ENCODE measurements around the gene MAML2. TPM values are rescaled to one million over a fixed set of nuclear protein-coding genes. Genes with fewer than 3 reads are reported as not detected.

Gene MAML2
- total and polyA plus RNA-seq, 2 experiments from 2014 or later, result 2.0 to 7.1 TPM

GRCh38 chr11:96306071-96306470 is 36.9 kb downstream of the MAML2 start:
- no peaks in the 10 kb centered on the region for H3K9me2 ChIP-seq (ENCODE audit: insufficient read depth)
- Mint-ChIP-seq H3K27ac (no peak overlapping the region), H3K36me3 (ENCODE audit: low read depth) (no peaks in the 10 kb centered on the region), H3K4me3 (no peak overlapping the region), H3K27me3 (ENCODE audit: insufficient read depth, low read depth, poor library complexity) (no peaks in the 10 kb centered on the region), H3K4me1 (peaks cover 36% of the 10 kb centered on the region), H3K9me3 (no peaks in the 10 kb centered on the region)
- H2AFZ ChIP-seq, result no peak overlapping the region
- peaks cover 39% of the 10 kb centered on the region for H3K4me1 ChIP-seq (ENCODE audit: insufficient read depth)
- H3F3A ChIP-seq (replicated peaks; ENCODE audit: low read depth), result no peaks in the 10 kb centered on the region
- H3K27ac ChIP-seq (ENCODE audit: low read depth), result no peak overlapping the region
- no peaks in the 10 kb centered on the region for H3K27me3 ChIP-seq (ENCODE audit: insufficient read depth)
- no peaks in the 10 kb centered on the region for H4K20me1 ChIP-seq (replicated peaks; ENCODE audit: insufficient read depth)
- peaks cover 4% of the 10 kb centered on the region; the same call in 1 of the 2 replicates for H3K79me2 ChIP-seq (replicated peaks; ENCODE audit: insufficient read depth)
- no peak overlapping the region for H3K4me3 ChIP-seq
- no peaks in the 10 kb centered on the region for H3K36me3 ChIP-seq (ENCODE audit: insufficient read depth)
- no peak for TF ChIP-seq CREB1 (CRISPR knock-in tag; IDR thresholded peaks at IDR 0.05; ENCODE audit: low read depth)
- TF ChIP-seq STAT1 (IDR thresholded peaks at IDR 0.05; ENCODE audit: unreplicated experiment), result no peak
- no peak for TF ChIP-seq JUNB (IDR thresholded peaks at IDR 0.05; ENCODE audit: unreplicated experiment)
- TF ChIP-seq POLR2AphosphoS5 (IDR thresholded peaks at IDR 0.05; ENCODE audit: low read depth), result no peak
- no peak for TF ChIP-seq CTCF (conservative IDR thresholded peaks at IDR 0.05; ENCODE audit: low read depth in 2 of 2)
- no peak for TF ChIP-seq NANOG (IDR thresholded peaks at IDR 0.05; ENCODE audit: borderline replicate concordance)
- TF ChIP-seq EZH2 (IDR thresholded peaks at IDR 0.05; ENCODE audit: low read depth, unreplicated experiment), result no peak
- TF ChIP-seq, protein P1, sequence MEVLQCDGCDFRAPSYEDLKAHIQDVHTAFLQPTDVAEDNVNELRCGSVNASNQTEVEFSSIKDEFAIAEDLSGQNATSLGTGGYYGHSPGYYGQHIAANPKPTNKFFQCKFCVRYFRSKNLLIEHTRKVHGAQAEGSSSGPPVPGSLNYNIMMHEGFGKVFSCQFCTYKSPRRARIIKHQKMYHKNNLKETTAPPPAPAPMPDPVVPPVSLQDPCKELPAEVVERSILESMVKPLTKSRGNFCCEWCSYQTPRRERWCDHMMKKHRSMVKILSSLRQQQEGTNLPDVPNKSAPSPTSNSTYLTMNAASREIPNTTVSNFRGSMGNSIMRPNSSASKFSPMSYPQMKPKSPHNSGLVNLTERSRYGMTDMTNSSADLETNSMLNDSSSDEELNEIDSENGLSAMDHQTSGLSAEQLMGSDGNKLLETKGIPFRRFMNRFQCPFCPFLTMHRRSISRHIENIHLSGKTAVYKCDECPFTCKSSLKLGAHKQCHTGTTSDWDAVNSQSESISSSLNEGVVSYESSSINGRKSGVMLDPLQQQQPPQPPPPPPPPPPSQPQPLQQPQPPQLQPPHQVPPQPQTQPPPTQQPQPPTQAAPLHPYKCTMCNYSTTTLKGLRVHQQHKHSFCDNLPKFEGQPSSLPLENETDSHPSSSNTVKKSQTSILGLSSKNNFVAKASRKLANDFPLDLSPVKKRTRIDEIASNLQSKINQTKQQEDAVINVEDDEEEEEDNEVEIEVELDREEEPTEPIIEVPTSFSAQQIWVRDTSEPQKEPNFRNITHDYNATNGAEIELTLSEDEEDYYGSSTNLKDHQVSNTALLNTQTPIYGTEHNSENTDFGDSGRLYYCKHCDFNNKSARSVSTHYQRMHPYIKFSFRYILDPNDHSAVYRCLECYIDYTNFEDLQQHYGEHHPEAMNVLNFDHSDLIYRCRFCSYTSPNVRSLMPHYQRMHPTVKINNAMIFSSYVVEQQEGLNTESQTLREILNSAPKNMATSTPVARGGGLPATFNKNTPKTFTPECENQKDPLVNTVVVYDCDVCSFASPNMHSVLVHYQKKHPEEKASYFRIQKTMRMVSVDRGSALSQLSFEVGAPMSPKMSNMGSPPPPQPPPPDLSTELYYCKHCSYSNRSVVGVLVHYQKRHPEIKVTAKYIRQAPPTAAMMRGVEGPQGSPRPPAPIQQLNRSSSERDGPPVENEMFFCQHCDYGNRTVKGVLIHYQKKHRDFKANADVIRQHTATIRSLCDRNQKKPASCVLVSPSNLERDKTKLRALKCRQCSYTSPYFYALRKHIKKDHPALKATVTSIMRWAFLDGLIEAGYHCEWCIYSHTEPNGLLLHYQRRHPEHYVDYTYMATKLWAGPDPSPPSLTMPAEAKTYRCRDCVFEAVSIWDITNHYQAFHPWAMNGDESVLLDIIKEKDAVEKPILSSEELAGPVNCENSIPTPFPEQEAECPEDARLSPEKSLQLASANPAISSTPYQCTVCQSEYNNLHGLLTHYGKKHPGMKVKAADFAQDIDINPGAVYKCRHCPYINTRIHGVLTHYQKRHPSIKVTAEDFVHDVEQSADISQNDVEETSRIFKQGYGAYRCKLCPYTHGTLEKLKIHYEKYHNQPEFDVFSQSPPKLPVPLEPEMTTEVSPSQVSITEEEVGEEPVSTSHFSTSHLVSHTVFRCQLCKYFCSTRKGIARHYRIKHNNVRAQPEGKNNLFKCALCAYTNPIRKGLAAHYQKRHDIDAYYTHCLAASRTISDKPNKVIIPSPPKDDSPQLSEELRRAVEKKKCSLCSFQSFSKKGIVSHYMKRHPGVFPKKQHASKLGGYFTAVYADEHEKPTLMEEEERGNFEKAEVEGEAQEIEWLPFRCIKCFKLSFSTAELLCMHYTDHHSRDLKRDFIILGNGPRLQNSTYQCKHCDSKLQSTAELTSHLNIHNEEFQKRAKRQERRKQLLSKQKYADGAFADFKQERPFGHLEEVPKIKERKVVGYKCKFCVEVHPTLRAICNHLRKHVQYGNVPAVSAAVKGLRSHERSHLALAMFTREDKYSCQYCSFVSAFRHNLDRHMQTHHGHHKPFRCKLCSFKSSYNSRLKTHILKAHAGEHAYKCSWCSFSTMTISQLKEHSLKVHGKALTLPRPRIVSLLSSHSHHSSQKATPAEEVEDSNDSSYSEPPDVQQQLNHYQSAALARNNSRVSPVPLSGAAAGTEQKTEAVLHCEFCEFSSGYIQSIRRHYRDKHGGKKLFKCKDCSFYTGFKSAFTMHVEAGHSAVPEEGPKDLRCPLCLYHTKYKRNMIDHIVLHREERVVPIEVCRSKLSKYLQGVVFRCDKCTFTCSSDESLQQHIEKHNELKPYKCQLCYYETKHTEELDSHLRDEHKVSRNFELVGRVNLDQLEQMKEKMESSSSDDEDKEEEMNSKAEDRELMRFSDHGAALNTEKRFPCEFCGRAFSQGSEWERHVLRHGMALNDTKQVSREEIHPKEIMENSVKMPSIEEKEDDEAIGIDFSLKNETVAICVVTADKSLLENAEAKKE (CRISPR knock-in tag; IDR thresholded peaks at IDR 0.05), result no peak
- no peak for TF ChIP-seq ZNF114 (CRISPR knock-in tag; IDR thresholded peaks at IDR 0.05)
- TF ChIP-seq ETS1 (IDR thresholded peaks at IDR 0.05), result no peak
- TF ChIP-seq ZNF331 (CRISPR knock-in tag; IDR thresholded peaks at IDR 0.05; ENCODE audit: low read depth), result no peak
- no peak for TF ChIP-seq EZH2phosphoT487 (IDR thresholded peaks at IDR 0.05; ENCODE audit: unreplicated experiment)
- TF ChIP-seq, protein P2, sequence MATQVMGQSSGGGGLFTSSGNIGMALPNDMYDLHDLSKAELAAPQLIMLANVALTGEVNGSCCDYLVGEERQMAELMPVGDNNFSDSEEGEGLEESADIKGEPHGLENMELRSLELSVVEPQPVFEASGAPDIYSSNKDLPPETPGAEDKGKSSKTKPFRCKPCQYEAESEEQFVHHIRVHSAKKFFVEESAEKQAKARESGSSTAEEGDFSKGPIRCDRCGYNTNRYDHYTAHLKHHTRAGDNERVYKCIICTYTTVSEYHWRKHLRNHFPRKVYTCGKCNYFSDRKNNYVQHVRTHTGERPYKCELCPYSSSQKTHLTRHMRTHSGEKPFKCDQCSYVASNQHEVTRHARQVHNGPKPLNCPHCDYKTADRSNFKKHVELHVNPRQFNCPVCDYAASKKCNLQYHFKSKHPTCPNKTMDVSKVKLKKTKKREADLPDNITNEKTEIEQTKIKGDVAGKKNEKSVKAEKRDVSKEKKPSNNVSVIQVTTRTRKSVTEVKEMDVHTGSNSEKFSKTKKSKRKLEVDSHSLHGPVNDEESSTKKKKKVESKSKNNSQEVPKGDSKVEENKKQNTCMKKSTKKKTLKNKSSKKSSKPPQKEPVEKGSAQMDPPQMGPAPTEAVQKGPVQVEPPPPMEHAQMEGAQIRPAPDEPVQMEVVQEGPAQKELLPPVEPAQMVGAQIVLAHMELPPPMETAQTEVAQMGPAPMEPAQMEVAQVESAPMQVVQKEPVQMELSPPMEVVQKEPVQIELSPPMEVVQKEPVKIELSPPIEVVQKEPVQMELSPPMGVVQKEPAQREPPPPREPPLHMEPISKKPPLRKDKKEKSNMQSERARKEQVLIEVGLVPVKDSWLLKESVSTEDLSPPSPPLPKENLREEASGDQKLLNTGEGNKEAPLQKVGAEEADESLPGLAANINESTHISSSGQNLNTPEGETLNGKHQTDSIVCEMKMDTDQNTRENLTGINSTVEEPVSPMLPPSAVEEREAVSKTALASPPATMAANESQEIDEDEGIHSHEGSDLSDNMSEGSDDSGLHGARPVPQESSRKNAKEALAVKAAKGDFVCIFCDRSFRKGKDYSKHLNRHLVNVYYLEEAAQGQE (IDR thresholded peaks at IDR 0.05; ENCODE audit: unreplicated experiment), result no peak
- ATAC-seq (no peak), DNase-seq (ENCODE audit: low spot score) (no peak)
- H3K4me2 ChIP-seq, result peak overlapping the region; percentile 64; the same call in 1 of the 2 replicates

Measured in GM23338 (cell line).